GM19452 (cell line): ENCODE results near the gene KAT6B.
"Not testable (repeated sequence)": the region's sequence is repeated elsewhere in the genome, so short reads cannot be mapped to it uniquely, and the experiment has no call there.

Experiments used
- ATAC-seq: cut with Tn5 transposase; IDR thresholded peaks from one replicate; pipeline ENCODE4 v1.9.1; 2021; ENCODE audit not compliant: unreplicated experiment

The KAT6B gene

DNA sequence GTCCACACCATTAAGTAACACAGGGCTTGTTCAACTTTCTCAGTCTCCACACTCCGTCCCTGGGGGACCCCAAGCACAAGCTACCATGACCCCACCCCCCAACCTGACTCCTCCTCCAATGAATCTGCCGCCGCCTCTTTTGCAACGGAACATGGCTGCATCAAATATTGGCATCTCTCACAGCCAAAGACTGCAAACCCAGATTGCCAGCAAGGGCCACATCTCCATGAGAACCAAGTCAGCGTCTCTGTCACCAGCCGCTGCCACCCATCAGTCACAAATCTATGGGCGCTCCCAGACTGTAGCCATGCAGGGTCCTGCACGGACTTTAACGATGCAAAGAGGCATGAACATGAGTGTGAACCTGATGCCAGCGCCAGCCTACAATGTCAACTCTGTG, 204.0 kb downstream of the KAT6B start:
- ATAC-seq, result no peak

GRCh38 chr10:75032119-75032518, 205.7 kb downstream of the KAT6B start:
- ATAC-seq, result no peak

DNA sequence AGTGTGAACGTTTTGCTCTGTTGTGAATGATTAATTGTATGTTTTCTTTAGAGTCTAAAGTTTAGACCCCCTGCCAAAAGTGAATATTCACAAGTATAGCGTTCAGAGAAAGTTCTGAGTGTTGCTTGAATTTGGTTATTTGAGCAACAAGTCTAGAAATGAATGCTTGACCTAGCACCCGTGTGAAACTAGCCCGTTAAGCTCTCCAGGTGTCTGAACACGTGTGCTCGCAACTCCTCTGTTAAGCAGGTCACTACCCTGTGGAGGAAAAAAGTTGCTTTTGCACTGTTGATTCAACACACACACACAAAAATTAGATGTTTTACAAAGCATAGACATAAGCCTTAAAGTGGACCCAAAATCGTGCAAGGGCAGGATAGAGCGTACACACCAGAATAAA, 206.4 kb downstream of the KAT6B start:
- no peak for ATAC-seq

GRCh38 chr10:75033399-75034130, 207.2 kb downstream of the KAT6B start:
- no peak for ATAC-seq

- ATAC-seq, result no peak
Observed at GRCh38 chr10:75034131-75034512, 207.7 kb downstream of the KAT6B start.

DNA sequence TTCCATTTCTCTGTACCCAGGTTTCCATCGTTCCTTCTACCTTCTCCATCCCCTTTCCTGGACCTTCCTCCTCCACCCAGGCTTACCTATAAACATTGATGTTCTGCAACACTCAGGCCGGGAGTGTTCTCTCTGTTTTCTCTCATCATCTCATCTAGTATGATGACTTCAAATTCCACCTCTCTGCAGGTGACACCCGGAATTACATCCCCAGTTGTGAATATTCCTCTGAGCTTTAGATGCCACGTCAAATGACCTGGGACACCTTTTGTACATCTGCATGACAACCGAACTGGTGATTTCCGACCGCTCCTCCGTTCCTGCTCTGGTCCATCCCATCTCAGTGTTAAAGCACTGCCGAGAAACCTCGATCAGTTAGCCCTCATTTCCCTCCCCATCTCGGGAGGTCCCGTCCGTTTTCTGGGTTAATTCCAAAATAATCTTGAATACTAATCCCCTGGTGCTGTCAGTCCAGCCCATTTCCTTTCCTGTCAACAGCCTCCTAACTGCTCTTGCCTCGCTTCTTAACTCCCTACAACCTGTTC, 208.4 kb downstream of the KAT6B start:
- ATAC-seq, result no peak

GRCh38 chr10:75035975-75036708, 209.7 kb downstream of the KAT6B start:
- no peak for ATAC-seq

GRCh38 chr10:75037171-75038153, 211.1 kb downstream of the KAT6B start:
- no peak for ATAC-seq

GRCh38 chr10:75038335-75038734, 211.9 kb downstream of the KAT6B start:
- no peak for ATAC-seq

DNA sequence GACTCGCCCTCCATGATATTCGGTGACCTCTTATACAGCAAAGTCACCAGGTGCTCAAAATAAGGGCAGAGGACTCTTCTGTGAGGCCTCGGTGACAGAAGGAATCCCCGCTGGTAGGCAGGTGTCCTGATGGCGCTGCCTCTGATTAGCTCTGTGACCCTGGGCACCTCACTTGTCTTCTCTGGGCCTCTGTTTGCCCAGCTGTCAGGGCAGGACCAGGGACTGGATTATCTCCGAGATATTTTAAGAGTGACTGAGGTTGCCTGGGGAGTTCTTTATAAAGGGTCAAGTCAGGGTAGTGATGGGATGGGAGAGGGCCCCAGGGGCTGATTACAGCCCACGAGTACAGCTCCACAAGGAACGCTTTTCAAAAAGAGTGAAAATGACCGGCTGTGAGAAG, 214.2 kb downstream of the KAT6B start:
- ATAC-seq, result no peak

DNA sequence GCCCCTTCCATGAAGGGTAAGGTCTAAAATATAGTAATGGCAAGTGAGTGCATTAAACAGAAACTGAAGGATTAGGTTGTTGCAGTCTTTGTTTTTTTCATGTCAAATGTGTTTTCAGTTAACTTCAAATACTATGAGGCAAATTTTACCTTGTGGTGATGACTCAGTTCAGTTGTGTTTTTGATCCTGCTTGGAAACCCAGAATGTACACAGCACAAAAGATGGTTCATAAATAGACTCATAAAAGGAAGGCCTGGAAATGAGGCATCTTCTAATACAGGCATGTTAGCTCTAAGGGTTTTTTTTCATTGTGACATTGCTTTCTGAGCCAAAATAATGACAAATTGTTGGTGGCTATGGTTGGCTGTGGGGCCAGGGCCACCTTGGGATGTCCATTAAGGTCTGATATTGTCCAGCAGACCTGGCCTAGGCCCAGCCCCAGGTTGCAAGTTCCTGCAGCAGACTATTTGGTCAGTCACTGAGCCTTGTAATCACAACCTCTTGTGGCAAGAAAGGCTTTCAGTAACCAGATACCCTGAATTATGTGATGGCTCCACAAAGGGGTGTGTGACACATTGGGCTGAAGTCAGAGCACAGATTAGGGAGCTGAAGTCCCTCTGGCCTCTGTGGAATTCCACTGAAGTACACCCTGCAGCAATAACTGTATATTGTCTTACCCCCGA, 216.0 kb downstream of the KAT6B start:
- ATAC-seq, result no peak

GRCh38 chr10:75043256-75044131, 217.1 kb downstream of the KAT6B start:
- ATAC-seq, result no peak

GRCh38 chr10:75048669-75049098, 222.3 kb downstream of the KAT6B start:
- ATAC-seq, result no peak

- no peak for ATAC-seq
Observed at GRCh38 chr10:75049316-75050148, 223.1 kb downstream of the KAT6B start.

- no peak for ATAC-seq
Observed at GRCh38 chr10:75050149-75050919, 223.9 kb downstream of the KAT6B start.

- no peak for ATAC-seq
Observed at GRCh38 chr10:75051308-75051707, 224.9 kb downstream of the KAT6B start.

DNA sequence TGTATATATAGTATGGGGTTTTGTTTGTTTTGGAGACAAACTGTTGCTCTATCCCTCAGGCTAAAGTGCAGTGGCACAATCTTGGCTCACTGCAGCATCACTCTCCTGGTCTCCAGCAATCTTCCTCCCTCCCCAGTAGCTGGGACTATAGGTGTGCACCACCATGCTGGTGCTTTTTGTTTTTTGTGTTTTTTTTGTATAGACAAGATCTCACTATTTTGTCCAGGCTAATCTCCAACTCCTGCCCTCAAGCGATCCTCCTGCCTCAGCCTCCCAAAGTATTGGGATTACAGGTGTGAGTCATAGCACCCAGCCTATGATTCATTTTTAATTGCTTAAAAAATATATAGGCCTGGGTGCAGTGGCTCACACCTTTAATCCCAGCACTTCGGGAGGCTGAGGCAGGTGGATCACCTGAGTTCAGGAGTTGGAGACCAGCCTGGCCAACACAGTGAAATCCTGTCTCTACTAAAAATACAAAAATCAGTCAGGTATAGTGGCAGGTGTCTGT, 229.6 kb downstream of the KAT6B start:
- not testable (repeated sequence) for ATAC-seq

GRCh38 chr10:75057680-75058079, 231.3 kb downstream of the KAT6B start:
- ATAC-seq, result no peak
